Endothelial cell of umbilical vein (primary cell): ENCODE measurements around the gene BCAS4. TPM values are rescaled to one million over a fixed set of nuclear protein-coding genes. Genes with fewer than 3 reads are reported as not detected.

Source experiments
- BruUV-seq: library from RNA; stranded (reverse); fragments of 400-500 nt; replicated peaks from 2 replicates; lab custom pipeline; 2021; lab: Mats Ljungman, UMichigan
- CTCF ChIA-PET: fragments of 300-600, 350-600 bp; sonication (Branson Sonifier 250); formaldehyde crosslinking; loops from one replicate; lab custom pipeline; 2021; ENCODE audit warnings: antibody characterized with exemption, inconsistent platforms; lab: Charles Lee
- POLR2A ChIA-PET: fragments of 300-600, 350-600 bp; sonication (Branson Sonifier 250); formaldehyde crosslinking; loops from one replicate; lab custom pipeline; 2021; ENCODE audit warnings: antibody characterized with exemption, inconsistent platforms; lab: Charles Lee
- DNase-seq: peaks from one replicate; pipeline ENCODE4 v3.0.0-alpha.2; 2011; ENCODE audit warnings: low read depth, low spot score
- FAIRE-seq: peaks from 2 replicates; lab custom pipeline; 2011; peaks lifted over from hg19 to GRCh38; lab: Jason Lieb, UNC
- H2AFZ ChIP-seq: 2 replicates; pipeline ENCODE4 v1.6.0; 2012; ENCODE audit warnings: low read depth, low read length, control low read depth, inconsistent platforms
- H3K27ac ChIP-seq: 2 replicates; pipeline ENCODE4 v1.5.1; 2011; ENCODE audit warnings: low read depth, mild to moderate bottlenecking, control low read depth, low read length, moderate library complexity; ENCODE audit not compliant: insufficient read depth
- H3K27me3 ChIP-seq, 2 experiments: 2 replicates each; pipeline versions ENCODE4 v1.6.0 to v1.6.1; 2011; ENCODE audit warnings: low read length in 2 of 2, mixed read lengths in 1 of 2; ENCODE audit not compliant: control insufficient read depth in 2 of 2, insufficient read depth in 2 of 2
- H3K36me3 ChIP-seq, 2 experiments: 2 replicates in 1 of 2; 3 replicates in 1 of 2; pipeline ENCODE4 v1.5.1; 2011; ENCODE audit warnings: low read length in 2 of 2, mild to moderate bottlenecking in 1 of 2, moderate library complexity in 1 of 2; ENCODE audit not compliant: control insufficient read depth in 2 of 2, insufficient read depth in 2 of 2; ENCODE audit errors: extremely low read depth in 1 of 2
- H3K4me1 ChIP-seq: 3 replicates; pipeline ENCODE4 v1.5.1; 2011; ENCODE audit warnings: mild to moderate bottlenecking, low read length; ENCODE audit not compliant: control insufficient read depth, insufficient read depth; ENCODE audit errors: extremely low read depth
- H3K4me2 ChIP-seq: 2 replicates; pipeline ENCODE4 v1.6.1; 2011; ENCODE audit warnings: low read length, control low read depth, mixed read lengths; ENCODE audit not compliant: insufficient read depth
- H3K4me3 ChIP-seq, 3 experiments: fragments of 200-600 bp in 1 of 3; sonication (generic), shearing (Covaris generic) in 1 of 3; replicated peaks in 1 of 3; 2 replicates each; pipeline ENCODE4 v1.5.1; 2011 to 2016; ENCODE audit warnings: control low read depth in 3 of 3, low read length in 3 of 3, mild to moderate bottlenecking in 2 of 3, inconsistent platforms in 1 of 3, low read depth in 1 of 3, moderate library complexity in 1 of 3; ENCODE audit not compliant: insufficient read depth in 1 of 3
- H3K79me2 ChIP-seq: 2 replicates; pipeline ENCODE4 v1.6.0; 2012; ENCODE audit warnings: low read length, inconsistent platforms; ENCODE audit not compliant: control insufficient read depth, insufficient read depth
- H3K9ac ChIP-seq: replicated peaks from 2 replicates; pipeline ENCODE3; 2011; ENCODE audit warnings: low read length, control low read depth; ENCODE audit not compliant: insufficient read depth; ENCODE audit errors: extremely low read depth
- H3K9me1 ChIP-seq: replicated peaks from 3 replicates; pipeline ENCODE4 v1.6.0; 2011; ENCODE audit warnings: mild to moderate bottlenecking, low read length; ENCODE audit not compliant: control insufficient read depth, insufficient read depth; ENCODE audit errors: extremely low read depth
- H3K9me3 ChIP-seq: replicated peaks from 2 replicates; pipeline ENCODE4 v1.5.1; 2012; ENCODE audit warnings: low read length, inconsistent platforms; ENCODE audit not compliant: control insufficient read depth, insufficient read depth
- H4K20me1 ChIP-seq: replicated peaks from 2 replicates; pipeline ENCODE3; 2011; ENCODE audit warnings: mild to moderate bottlenecking, low read length; ENCODE audit not compliant: control insufficient read depth, insufficient read depth; ENCODE audit errors: extremely low read depth
- CTCF ChIP-seq, 2 donors: IDR thresholded peaks; 1 replicate in 1 of 2; 2 replicates in 1 of 2; pipeline ENCODE4 v1.5.1; 2011; ENCODE audit warnings: low read length in 2 of 2, mild to moderate bottlenecking in 2 of 2, moderate library complexity in 2 of 2, control low read depth in 1 of 2, inconsistent platforms in 1 of 2, low read depth in 1 of 2; ENCODE audit not compliant: insufficient read depth in 1 of 2; ENCODE audit errors: extremely low read depth in 1 of 2
- EZH2 ChIP-seq: IDR thresholded peaks from 2 replicates; pipeline ENCODE4 v1.6.1; 2012; ENCODE audit warnings: borderline replicate concordance, low read depth, mild to moderate bottlenecking, moderate library complexity, low read length, inconsistent platforms; ENCODE audit not compliant: severe bottlenecking
- FOS ChIP-seq: IDR thresholded peaks from 2 replicates; pipeline ENCODE4 v1.6.1; 2011; ENCODE audit warnings: mild to moderate bottlenecking, low read length, moderate library complexity, borderline replicate concordance; ENCODE audit not compliant: insufficient read depth
- GATA2 ChIP-seq: IDR thresholded peaks from 2 replicates; pipeline ENCODE4 v1.7.0; 2011; ENCODE audit warnings: low read depth, mild to moderate bottlenecking, moderate library complexity, mixed read lengths, low read length; ENCODE audit not compliant: insufficient read length, insufficient read depth
- JUN ChIP-seq: IDR thresholded peaks from 2 replicates; pipeline ENCODE4 v1.6.1; 2011; ENCODE audit warnings: borderline replicate concordance, low read depth; ENCODE audit not compliant: insufficient read length, insufficient read depth
- MAX ChIP-seq: IDR thresholded peaks from 2 replicates; pipeline ENCODE4 v1.6.1; 2011; ENCODE audit not compliant: insufficient read depth, insufficient read length
- MYC ChIP-seq: IDR thresholded peaks from one replicate; pipeline ENCODE4 v1.6.1; 2011; ENCODE audit warnings: mild to moderate bottlenecking, low read depth, low read length
- POLR2A ChIP-seq: IDR thresholded peaks from 2 replicates; pipeline ENCODE4 v1.6.1; 2012; ENCODE audit warnings: low read depth, mild to moderate bottlenecking, control low read depth, low read length
- POLR2AphosphoS5 ChIP-seq: IDR thresholded peaks from 2 replicates; pipeline ENCODE4 v1.6.1; 2012; ENCODE audit warnings: low read depth, mild to moderate bottlenecking, control low read depth, low read length, moderate library complexity; ENCODE audit not compliant: insufficient read depth
- dilution Hi-C: fragments of 300-500 bp; cut with MboI; formaldehyde crosslinking; loops from one replicate; pipeline ENCODE4 v1.15.0; 2019; ENCODE audit warnings: low sequenced_read_pairs; ENCODE audit not compliant: extremely low pct_ligation_motif_present
- intact Hi-C: fragments of 100-400 bp; cut with micrococcal nuclease; formaldehyde crosslinking; loops from one replicate; pipeline ENCODE4 v1.10.0; 2022
- polyA plus RNA-seq, 4 experiments: library from polyadenylated mRNA; depleted of rRNA in 3 of 4; stranded (reverse) in 3 of 4; unstranded in 1 of 4; fragments of >200 nt; gene quantifications; 2 replicates each; pipeline versions ENCODE4 v1.2.1 to v1.2.3, GENCODE V29; 2011 to 2012; ENCODE audit warnings: missing spikeins in 1 of 4
- total RNA-seq: library from RNA; stranded (reverse); gene quantifications from 2 replicates; pipeline ENCODE4 v1.2.3, GENCODE V29; 2021

BCAS4 gene
- total and polyA plus RNA-seq, 2 donors (not counting 3 experiments of a cell fraction or from before 2014, with no cell fraction given): 1.0 to 1.5 TPM

DNA sequence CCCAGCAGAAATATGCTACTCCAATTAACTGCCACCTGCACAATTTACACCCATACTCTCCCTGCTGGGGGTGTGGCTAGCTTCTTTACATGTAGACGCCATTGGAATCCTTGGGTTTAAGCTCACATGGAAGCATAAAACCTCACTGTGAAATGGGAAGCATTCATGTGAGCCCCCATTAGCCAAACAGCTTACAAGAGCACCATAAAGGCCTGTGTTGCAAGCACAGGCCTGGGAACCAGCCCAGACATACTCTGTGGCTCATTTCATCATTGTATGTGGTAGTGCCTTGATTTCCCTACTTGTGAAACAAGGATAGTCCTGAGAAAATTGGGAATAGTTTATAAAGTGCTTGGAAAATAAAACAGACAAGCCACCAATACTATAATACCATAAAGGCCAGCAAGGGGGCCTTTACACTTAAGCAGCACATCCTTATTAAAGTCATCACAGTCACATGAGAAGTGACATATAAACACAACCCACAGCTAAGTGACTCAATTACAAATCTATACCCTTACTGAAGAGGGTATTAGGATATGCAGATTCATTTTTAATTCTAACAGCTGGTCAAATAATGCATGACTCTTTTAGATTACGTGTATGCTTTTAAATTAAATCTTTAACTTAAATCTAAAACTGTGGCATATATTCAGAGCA lies 129.5 kb downstream of the BCAS4 start:
- no peak overlapping the region for H3K4me3 ChIP-seq
- H3K36me3 ChIP-seq: peaks cover 5 to 19% of the 10 kb centered on the region in 2 experiments
- H2AFZ ChIP-seq: no peak overlapping the region
- peaks cover 44% of the 10 kb centered on the region for H4K20me1 ChIP-seq
- H3K4me2 ChIP-seq: no peak overlapping the region
- FAIRE-seq: no peak
- POLR2A ChIA-PET: no interaction called here
- DNase-seq: no peak
- no TSS peak for BruUV-seq
- H3K79me2 ChIP-seq: peaks cover 100% of the 10 kb centered on the region
- H3K9ac ChIP-seq: no peak overlapping the region
- no peaks in the 10 kb centered on the region for H3K9me3 ChIP-seq
- dilution Hi-C loops: no loop called here
- H3K27me3 ChIP-seq: no peaks in the 10 kb centered on the region
- CTCF ChIA-PET: interaction anchor here (0.7 to 11.1 kb wide), 6 partner anchors 8 to 130 kb away, joined by 3 to 119 read pairs (median 4); partner anchors contain the start of gene BCAS4
- H3K4me1 ChIP-seq: peaks cover 17% of the 10 kb centered on the region
- intact Hi-C loops: no loop called here
- TF ChIP-seq MAX: no peak
- no peak for TF ChIP-seq JUN
- no peak for TF ChIP-seq POLR2AphosphoS5
- TF ChIP-seq EZH2: no peak
- no peak for TF ChIP-seq POLR2A
- no peak for TF ChIP-seq CTCF (IDR thresholded peaks at IDR 0.05; ENCODE audit: extremely low read depth in 1 of 2, insufficient read depth in 1 of 2, low read depth in 1 of 2, low read length in 2 of 2)
- no peak for TF ChIP-seq FOS
- no peak for TF ChIP-seq GATA2
- TF ChIP-seq MYC: no peak
- H3K27ac ChIP-seq: no peak overlapping the region
- no peaks in the 10 kb centered on the region for H3K9me1 ChIP-seq
